Ovary (tissue), 9 donors: ENCODE results near the gene VASH1. TPM values are rescaled to one million over a fixed set of nuclear protein-coding genes. Genes with fewer than 3 reads are reported as not detected.
A peak's percentile ranks its signal among the peaks of the same experiment; 100 is the strongest.

Experiments
- DNase-seq, 5 donors: peaks; one replicate each; pipeline ENCODE4 v3.0.0-alpha.2; 2019 to 2020
- H3K27ac ChIP-seq, 2 donors: fragments of 200-600 bp; one replicate each; pipeline versions ENCODE4 v1.5.1 to v1.8.0; 2019 to 2022
- H3K27me3 ChIP-seq: fragments of 200-600 bp; one replicate; pipeline ENCODE4 v1.8.0; 2022
- H3K36me3 ChIP-seq: fragments of 200-600 bp; sonication (generic); one replicate; pipeline ENCODE4 v1.5.1; 2019
- H3K4me1 ChIP-seq: one replicate; pipeline ENCODE4 v1.8.1; 2013; ENCODE audit warnings: mild to moderate bottlenecking, moderate library complexity; ENCODE audit not compliant: insufficient read depth
- H3K4me3 ChIP-seq: fragments of 200-600 bp; sonication (generic); one replicate; pipeline ENCODE4 v1.5.1; 2017
- H3K9me3 ChIP-seq, 2 donors: fragments of 200-600 bp in 1 of 2; sonication (generic) in 1 of 2; one replicate each; pipeline versions ENCODE4 v1.5.1 to v1.8.1; 2013 to 2019; ENCODE audit warnings: mild to moderate bottlenecking in 1 of 2, moderate library complexity in 1 of 2
- EP300 ChIP-seq: sonication (generic); formaldehyde crosslinking; IDR thresholded peaks from one replicate; pipeline ENCODE4 v1.6.1; 2017; ENCODE audit warnings: antibody characterized with exemption
- POLR2A ChIP-seq: fragments of 450-650 bp; IDR thresholded peaks from one replicate; pipeline ENCODE4 v1.6.1; 2017; ENCODE audit warnings: antibody characterized with exemption, mild to moderate bottlenecking, moderate library complexity
- WGBS, 3 donors: extraction: QIAGEN DNeasy Blood & Tissue Kit in 1 of 3; methylation state at CpG; one replicate each; pipeline versions ENCODE4 v1.1.5 to v1.1.7; 2013 to 2017; 5-methylcytosine and 5-hydroxymethylcytosine counted together
- intact Hi-C, 4 donors: fragments of 100-400 bp; cut with DNase I; formaldehyde crosslinking; loops; one replicate each; pipeline versions ENCODE4 v1.11.0 to v1.15.1; 2022 to 2023
- polyA plus RNA-seq, 2 donors: library from polyadenylated mRNA; stranded (reverse); fragments of 200-250 nt in 1 of 2; fragments of 350-450 nt in 1 of 2; fragmentation: Illumina TruSeq in 1 of 2; extraction: RNeasy Lipid Tissue Mini Kit (QIAGEN cat#74804) in 1 of 2; gene quantifications; one replicate each; pipeline ENCODE4 v1.2.3, GENCODE V29; 2013 to 2014
- total RNA-seq, 7 donors: library from RNA; depleted of rRNA in 2 of 7; stranded (reverse); fragments of >200 nt in 2 of 7; fragmentation: NEBNext Ultra II Directional in 3 of 7; extraction: Animal tissue kit (Norgen Biotek cat#: 25700) in 3 of 7; gene quantifications; one replicate each; pipeline versions ENCODE4 v1.1.0 to v1.2.4, GENCODE V29; 2016 to 2023
- TF ChIP-seq, protein P1 (sequence below), 3 donors: fragments of 450-650 bp in 2 of 3; fragments of 200-600 bp in 1 of 3; IDR thresholded peaks; one replicate each; pipeline versions ENCODE4 v1.5.1 to v1.8.0; 2016 to 2022; ENCODE audit warnings: antibody characterized with exemption in 3 of 3, mild to moderate bottlenecking in 1 of 3
- donor health status: DM: no; HTN: no; CAD: no; lungs with moderate emphysema.
- donor health status: DM: no; HTN: no; CAD: no.
- donor health status: Bipolar disorder and iron deficiency.
- donor health status: DM: yes; HTN: yes; CAD: no.
- donor health status: DM: no; HTN: no; CAD: no.
- donor health status: DM: yes; HTN: yes; CAD: no.

VASH1 gene
- total and polyA plus RNA-seq, 9 donors = 5.1 to 23.8 (median 16.7) TPM

- no peaks in the 10 kb centered on the region for H3K36me3 ChIP-seq
- H3K27me3 ChIP-seq = no peaks in the 10 kb centered on the region
- no peaks in the 10 kb centered on the region for H3K9me3 ChIP-seq
- no peak overlapping the region for H3K4me3 ChIP-seq
- intact Hi-C loops = no loop called here
- no peak for TF ChIP-seq EP300
- no peak for TF ChIP-seq POLR2A
- TF ChIP-seq, protein P1, sequence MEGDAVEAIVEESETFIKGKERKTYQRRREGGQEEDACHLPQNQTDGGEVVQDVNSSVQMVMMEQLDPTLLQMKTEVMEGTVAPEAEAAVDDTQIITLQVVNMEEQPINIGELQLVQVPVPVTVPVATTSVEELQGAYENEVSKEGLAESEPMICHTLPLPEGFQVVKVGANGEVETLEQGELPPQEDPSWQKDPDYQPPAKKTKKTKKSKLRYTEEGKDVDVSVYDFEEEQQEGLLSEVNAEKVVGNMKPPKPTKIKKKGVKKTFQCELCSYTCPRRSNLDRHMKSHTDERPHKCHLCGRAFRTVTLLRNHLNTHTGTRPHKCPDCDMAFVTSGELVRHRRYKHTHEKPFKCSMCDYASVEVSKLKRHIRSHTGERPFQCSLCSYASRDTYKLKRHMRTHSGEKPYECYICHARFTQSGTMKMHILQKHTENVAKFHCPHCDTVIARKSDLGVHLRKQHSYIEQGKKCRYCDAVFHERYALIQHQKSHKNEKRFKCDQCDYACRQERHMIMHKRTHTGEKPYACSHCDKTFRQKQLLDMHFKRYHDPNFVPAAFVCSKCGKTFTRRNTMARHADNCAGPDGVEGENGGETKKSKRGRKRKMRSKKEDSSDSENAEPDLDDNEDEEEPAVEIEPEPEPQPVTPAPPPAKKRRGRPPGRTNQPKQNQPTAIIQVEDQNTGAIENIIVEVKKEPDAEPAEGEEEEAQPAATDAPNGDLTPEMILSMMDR (IDR thresholded peaks at IDR 0.05) = no peak
- 69 to 80% (median 72%) methylated on average over 22 of the region's 22 CpGs for WGBS, 3 donors
- H3K4me1 ChIP-seq = peaks cover 13% of the 10 kb centered on the region
- H3K27ac ChIP-seq = no peak overlapping the region
- no peak for DNase-seq
Measured at GRCh38 chr14:76774821-76775694, 13.8 kb downstream of the VASH1 start.

- WGBS, 3 donors = 94 to 95% (median 95%) methylated on average over 48 to 54 of the region's 54 CpGs
- no peak overlapping the region for H3K27ac ChIP-seq
Measured at GRCh38 chr14:76775695-76776427, 14.6 kb downstream of the VASH1 start.

DNA sequence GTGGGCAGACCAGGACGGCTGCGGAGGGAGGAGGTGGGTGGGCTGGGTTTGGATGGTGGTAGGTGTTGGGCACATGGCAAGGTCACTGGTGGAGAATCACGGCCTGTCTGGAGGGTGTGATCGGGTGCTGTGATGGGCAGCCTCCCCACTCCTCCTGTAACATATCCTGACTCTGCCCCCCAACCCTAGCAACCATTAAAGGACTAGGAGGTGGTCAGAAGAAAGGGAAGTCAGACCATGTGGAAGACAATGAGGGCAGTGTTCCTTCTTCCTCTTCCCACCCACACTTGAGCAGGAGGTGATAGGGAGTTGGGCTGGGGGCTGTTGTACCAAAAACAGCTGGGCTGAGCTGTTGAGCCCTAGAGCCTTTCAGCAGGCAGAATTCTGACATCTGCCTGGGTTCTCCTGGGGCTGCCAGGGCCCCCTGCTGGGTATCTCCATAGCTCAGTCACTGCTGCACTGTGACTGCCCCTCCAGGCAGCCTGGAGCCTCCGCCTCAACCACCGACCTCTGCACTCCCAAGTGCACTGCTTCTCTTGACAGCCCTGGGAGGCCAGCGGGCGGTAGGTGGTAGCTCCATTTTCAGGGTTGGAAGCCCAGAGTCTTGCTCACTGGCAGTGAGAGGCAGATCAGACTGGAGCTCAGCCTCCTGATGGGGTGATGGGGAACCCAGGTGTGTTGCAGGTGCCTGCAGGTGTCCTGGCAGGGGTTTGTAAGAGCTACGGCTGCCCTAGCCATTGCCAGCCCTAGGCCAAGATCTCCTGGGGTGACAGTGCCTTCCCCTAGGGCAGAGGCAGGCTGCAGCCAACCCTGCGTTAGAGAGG is 15.4 kb downstream of the VASH1 start:
- H3K4me1 ChIP-seq = peaks cover 17% of the 10 kb centered on the region
- 83 to 88% (median 85%) methylated on average over 10 of the region's 10 CpGs for WGBS, 3 donors
- intact Hi-C loops = no loop called here

More at GRCh38 chr14:76775695-76776427, 14.6 kb downstream of the VASH1 start:
- TF ChIP-seq POLR2A (no peak), EP300 (no peak)
- TF ChIP-seq, protein P1 (IDR thresholded peaks at IDR 0.05) = no peak
- Histone ChIP-seq H3K4me1 (peaks cover 14% of the 10 kb centered on the region), H3K36me3 (no peaks in the 10 kb centered on the region), H3K4me3 (no peak overlapping the region), H3K9me3 (no peaks in the 10 kb centered on the region), H3K27me3 (no peaks in the 10 kb centered on the region)
- DNase-seq = peak in 2 of 5 donors; percentile 34 to 42
- intact Hi-C loops = no loop called here

More for the DNA sequence above, 15.4 kb downstream of the VASH1 start:
- Histone ChIP-seq H3K9me3 (no peaks in the 10 kb centered on the region), H3K27ac (no peak overlapping the region), H3K36me3 (no peaks in the 10 kb centered on the region), H3K27me3 (no peaks in the 10 kb centered on the region), H3K4me3 (no peak overlapping the region)
- TF ChIP-seq, protein P1 (IDR thresholded peaks at IDR 0.05) = no peak
- TF ChIP-seq EP300 (no peak), POLR2A (no peak)
- no peak for DNase-seq
